GM12801 (cell line): ENCODE results near the gene BAZ2B.

ENCODE experiments used
- TF ChIP-seq, protein P1 (sequence below): IDR thresholded peaks from one replicate; pipeline ENCODE4 v1.5.1; 2011; ENCODE audit warnings: control low read depth; ENCODE audit not compliant: insufficient read length; ENCODE audit errors: extremely low read depth

The BAZ2B gene

GRCh38 chr2:159489476-159489875 lies 126.9 kb downstream of the BAZ2B start:
- TF ChIP-seq, protein P1, sequence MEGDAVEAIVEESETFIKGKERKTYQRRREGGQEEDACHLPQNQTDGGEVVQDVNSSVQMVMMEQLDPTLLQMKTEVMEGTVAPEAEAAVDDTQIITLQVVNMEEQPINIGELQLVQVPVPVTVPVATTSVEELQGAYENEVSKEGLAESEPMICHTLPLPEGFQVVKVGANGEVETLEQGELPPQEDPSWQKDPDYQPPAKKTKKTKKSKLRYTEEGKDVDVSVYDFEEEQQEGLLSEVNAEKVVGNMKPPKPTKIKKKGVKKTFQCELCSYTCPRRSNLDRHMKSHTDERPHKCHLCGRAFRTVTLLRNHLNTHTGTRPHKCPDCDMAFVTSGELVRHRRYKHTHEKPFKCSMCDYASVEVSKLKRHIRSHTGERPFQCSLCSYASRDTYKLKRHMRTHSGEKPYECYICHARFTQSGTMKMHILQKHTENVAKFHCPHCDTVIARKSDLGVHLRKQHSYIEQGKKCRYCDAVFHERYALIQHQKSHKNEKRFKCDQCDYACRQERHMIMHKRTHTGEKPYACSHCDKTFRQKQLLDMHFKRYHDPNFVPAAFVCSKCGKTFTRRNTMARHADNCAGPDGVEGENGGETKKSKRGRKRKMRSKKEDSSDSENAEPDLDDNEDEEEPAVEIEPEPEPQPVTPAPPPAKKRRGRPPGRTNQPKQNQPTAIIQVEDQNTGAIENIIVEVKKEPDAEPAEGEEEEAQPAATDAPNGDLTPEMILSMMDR: no peak

- TF ChIP-seq, protein P1: no peak
Measured at GRCh38 chr2:159484532-159484931, 131.8 kb downstream of the BAZ2B start.

- TF ChIP-seq, protein P1: no peak
Measured at GRCh38 chr2:159476329-159476728, 140.0 kb downstream of the BAZ2B start.

- TF ChIP-seq, protein P1: no peak
Measured at GRCh38 chr2:159475793-159476192, 140.6 kb downstream of the BAZ2B start.

DNA sequence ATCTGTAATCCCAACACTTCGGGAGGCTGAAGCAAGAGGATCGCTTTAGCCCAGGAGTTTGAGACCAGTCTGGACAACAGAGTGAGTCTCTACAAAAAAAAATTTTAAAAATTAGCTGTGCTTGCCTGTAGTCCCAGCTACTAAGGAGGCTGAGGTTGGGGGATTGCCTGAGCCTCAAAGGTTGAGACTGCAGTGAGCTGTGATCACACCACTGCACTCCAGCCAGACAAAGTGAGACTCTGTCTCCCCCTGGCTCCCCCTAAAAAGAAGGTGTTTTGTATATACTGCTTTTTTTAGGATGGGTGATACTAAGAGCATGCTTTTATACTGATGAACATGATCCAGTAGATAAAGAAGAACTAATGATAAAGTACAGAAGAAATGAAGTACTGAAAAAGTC lies 145.0 kb downstream of the BAZ2B start:
- TF ChIP-seq, protein P1: no peak

- TF ChIP-seq, protein P1: no peak
Measured at GRCh38 chr2:159468257-159468656, 148.1 kb downstream of the BAZ2B start.

DNA sequence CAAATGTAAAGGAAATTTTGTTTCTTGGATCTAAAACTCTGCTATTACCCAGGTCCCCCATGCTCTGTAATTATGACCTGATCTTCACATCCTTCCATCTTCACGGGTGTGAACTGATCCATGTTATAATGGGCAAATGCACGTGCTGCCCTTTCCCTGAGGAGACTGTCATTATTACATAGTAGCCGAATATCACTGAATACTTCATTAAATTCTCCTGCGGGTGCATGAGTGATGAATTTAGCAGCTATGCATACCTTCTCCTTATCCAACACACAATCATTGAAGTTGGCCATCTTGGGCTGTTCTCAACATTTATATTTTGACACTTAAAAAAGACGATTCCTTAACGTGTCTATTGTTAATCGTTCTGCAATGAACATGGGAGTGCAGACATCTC lies 153.4 kb downstream of the BAZ2B start:
- TF ChIP-seq, protein P1: no peak
